Neural progenitor cell (in vitro differentiated cells): Measurements from ENCODE around the gene NXN. TPM values are rescaled to one million over a fixed set of nuclear protein-coding genes. Genes with fewer than 3 reads are reported as not detected.

Source experiments
- DNase-seq: peaks from one replicate; pipeline ENCODE4 v3.0.0-alpha.2; 2016; ENCODE audit warnings: low spot score
- H2AFZ ChIP-seq: fragments of 200-600 bp; sonication (generic); replicated peaks from 2 replicates; pipeline ENCODE4 v1.6.1; 2016; ENCODE audit warnings: antibody characterized with exemption
- H3F3A ChIP-seq: fragments of 200-600 bp; sonication (generic); 2 replicates; pipeline ENCODE4 v1.6.1; 2016; ENCODE audit warnings: antibody characterized with exemption, low read depth
- H3K27ac ChIP-seq: fragments of 200-600 bp; sonication (generic); 2 replicates; pipeline ENCODE4 v1.5.1; 2016; ENCODE audit warnings: mild to moderate bottlenecking
- H3K27me3 ChIP-seq: fragments of 200-600 bp; sonication (generic); 2 replicates; pipeline ENCODE4 v1.6.1; 2016; ENCODE audit warnings: mild to moderate bottlenecking, moderate library complexity
- H3K36me3 ChIP-seq: fragments of 200-600 bp; sonication (generic); 2 replicates; pipeline ENCODE4 v1.5.1; 2016
- H3K4me1 ChIP-seq: fragments of 200-600 bp; sonication (generic); 2 replicates; pipeline ENCODE4 v1.6.1; 2016; ENCODE audit warnings: mixed run types
- H3K4me2 ChIP-seq: fragments of 200-600 bp; sonication (generic); 2 replicates; pipeline ENCODE4 v1.6.1; 2016
- H3K4me3 ChIP-seq: fragments of 200-600 bp; sonication (generic); 2 replicates; pipeline ENCODE4 v1.5.1; 2016
- H3K79me2 ChIP-seq: fragments of 200-600 bp; sonication (generic); 2 replicates; pipeline ENCODE4 v1.6.1; 2016; ENCODE audit warnings: low read depth
- H3K9ac ChIP-seq: fragments of 200-600 bp; sonication (generic); 2 replicates; pipeline ENCODE4 v1.6.1; 2016
- H3K9me3 ChIP-seq: fragments of 200-600 bp; sonication (generic); 2 replicates; pipeline ENCODE4 v1.5.1; 2016; ENCODE audit warnings: low read depth
- H4K20me1 ChIP-seq: fragments of 200-600 bp; sonication (generic); 2 replicates; pipeline ENCODE4 v1.6.1; 2016; ENCODE audit warnings: low read depth
- H3K27ac Mint-ChIP-seq: 3 replicates; pipeline ENCODE4 v1.8.0; 2021; ENCODE audit warnings: mixed read lengths
- H3K27me3 Mint-ChIP-seq: 2 replicates; pipeline ENCODE4 v1.8.0; 2022; ENCODE audit warnings: low read depth, mild to moderate bottlenecking, inconsistent platforms, moderate library complexity, mixed read lengths; ENCODE audit not compliant: insufficient read depth
- H3K36me3 Mint-ChIP-seq: 3 replicates; pipeline ENCODE4 v1.8.0; 2021; ENCODE audit warnings: mixed read lengths
- H3K4me1 Mint-ChIP-seq: 3 replicates; pipeline ENCODE4 v1.8.0; 2021; ENCODE audit warnings: mixed read lengths
- H3K4me3 Mint-ChIP-seq: 3 replicates; pipeline ENCODE4 v1.8.0; 2021; ENCODE audit warnings: mild to moderate bottlenecking, moderate library complexity, mixed read lengths
- H3K9me3 Mint-ChIP-seq: 3 replicates; pipeline ENCODE4 v1.8.0; 2020; ENCODE audit warnings: mixed read lengths
- CTCF ChIP-seq: fragments of 200-600 bp; sonication (generic); IDR thresholded peaks from 2 replicates; pipeline ENCODE4 v1.5.1; 2017; ENCODE audit warnings: antibody characterized with exemption, mild to moderate bottlenecking
- EZH2 ChIP-seq: fragments of 200-600 bp; sonication (generic); IDR thresholded peaks from 2 replicates; pipeline ENCODE4 v1.6.1; 2017; ENCODE audit warnings: antibody characterized with exemption, mild to moderate bottlenecking, moderate library complexity
- EZH2phosphoT487 ChIP-seq: fragments of 200-600 bp; sonication (generic); IDR thresholded peaks from 2 replicates; pipeline ENCODE4 v1.6.1; 2017; ENCODE audit warnings: antibody characterized with exemption
- total RNA-seq: library from RNA; depleted of rRNA; stranded (reverse); fragments of >200 nt; gene quantifications from 2 replicates; pipeline ENCODE4 v1.2.3, GENCODE V29; 2015; ENCODE audit warnings: low replicate concordance

Gene NXN
- total RNA-seq, 1 donor from 2014 or later: 35.9 TPM

GRCh38 chr17:801660-802059 is 177.9 kb downstream of the NXN start:
- peaks cover 11% of the 10 kb centered on the region for H3K36me3 Mint-ChIP-seq

GRCh38 chr17:800446-801242 is 178.9 kb downstream of the NXN start:
- Mint-ChIP-seq H3K4me1 (peaks cover 29% of the 10 kb centered on the region), H3K9me3 (no peaks in the 10 kb centered on the region), H3K27me3 (peaks cover 3% of the 10 kb centered on the region), H3K4me3 (no peak overlapping the region), H3K36me3 (peaks cover 13% of the 10 kb centered on the region), H3K27ac (no peak overlapping the region)
- no peak overlapping the region for H3K4me2 ChIP-seq
- H3K36me3 ChIP-seq: no peaks in the 10 kb centered on the region
- no peak for DNase-seq
- no peak overlapping the region for H3K27ac ChIP-seq
- no peaks in the 10 kb centered on the region for H3K27me3 ChIP-seq
- H3K4me3 ChIP-seq: no peak overlapping the region
- H3K79me2 ChIP-seq: no peaks in the 10 kb centered on the region
- H2AFZ ChIP-seq: no peak overlapping the region
- H3K9ac ChIP-seq: no peak overlapping the region
- H3K9me3 ChIP-seq: no peaks in the 10 kb centered on the region
- H4K20me1 ChIP-seq: peaks cover 20% of the 10 kb centered on the region
- peaks cover 3% of the 10 kb centered on the region for H3F3A ChIP-seq
- H3K4me1 ChIP-seq: peaks cover 11% of the 10 kb centered on the region
- no peak for TF ChIP-seq EZH2phosphoT487
- no peak for TF ChIP-seq CTCF
- no peak for TF ChIP-seq EZH2

More at GRCh38 chr17:801660-802059, 177.9 kb downstream of the NXN start:
- no peak for TF ChIP-seq EZH2phosphoT487
- TF ChIP-seq EZH2: no peak
- TF ChIP-seq CTCF: no peak
- Histone ChIP-seq H4K20me1 (peaks cover 20% of the 10 kb centered on the region), H2AFZ (no peak overlapping the region), H3K36me3 (no peaks in the 10 kb centered on the region), H3K9ac (no peak overlapping the region), H3K27ac (no peak overlapping the region), H3K27me3 (no peaks in the 10 kb centered on the region), H3F3A (peaks cover 3% of the 10 kb centered on the region), H3K9me3 (no peaks in the 10 kb centered on the region), H3K79me2 (no peaks in the 10 kb centered on the region), H3K4me1 (peaks cover 11% of the 10 kb centered on the region), H3K4me2 (no peak overlapping the region), H3K4me3 (no peak overlapping the region)
- no peaks in the 10 kb centered on the region for H3K9me3 Mint-ChIP-seq
- no peak overlapping the region for H3K4me3 Mint-ChIP-seq
- peaks cover 32% of the 10 kb centered on the region for H3K4me1 Mint-ChIP-seq
- peak overlapping the region; percentile 46 for H3K27ac Mint-ChIP-seq
- DNase-seq: no peak
- H3K27me3 Mint-ChIP-seq: peaks cover 4% of the 10 kb centered on the region

- no peak for DNase-seq
- H3K36me3 ChIP-seq: no peaks in the 10 kb centered on the region
- H3K27ac Mint-ChIP-seq: no peak overlapping the region
Measured at GRCh38 chr17:799261-799660, 180.3 kb downstream of the NXN start.

GRCh38 chr17:798246-798645 is 181.3 kb downstream of the NXN start:
- H3K27ac ChIP-seq: no peak overlapping the region
- peaks cover 7% of the 10 kb centered on the region for H3F3A ChIP-seq
- H3K9me3 Mint-ChIP-seq: no peaks in the 10 kb centered on the region
- peaks cover 16% of the 10 kb centered on the region for H3K36me3 Mint-ChIP-seq
- peaks cover 3% of the 10 kb centered on the region for H4K20me1 ChIP-seq
- H3K4me1 ChIP-seq: peaks cover 6% of the 10 kb centered on the region
- no peak overlapping the region for H3K27ac Mint-ChIP-seq
- H3K9me3 ChIP-seq: no peaks in the 10 kb centered on the region
- H3K27me3 ChIP-seq: no peaks in the 10 kb centered on the region
- TF ChIP-seq EZH2 (no peak), EZH2phosphoT487 (no peak), CTCF (no peak)
- DNase-seq: no peak
- H3K4me3 Mint-ChIP-seq: no peak overlapping the region
- no peak overlapping the region for H3K4me3 ChIP-seq
- H2AFZ ChIP-seq: no peak overlapping the region
- no peak overlapping the region for H3K4me2 ChIP-seq
- no peak overlapping the region for H3K9ac ChIP-seq
- H3K79me2 ChIP-seq: no peaks in the 10 kb centered on the region
- H3K4me1 Mint-ChIP-seq: peaks cover 29% of the 10 kb centered on the region
- no peaks in the 10 kb centered on the region for H3K36me3 ChIP-seq
- H3K27me3 Mint-ChIP-seq: peaks cover 6% of the 10 kb centered on the region

More at GRCh38 chr17:799261-799660, 180.3 kb downstream of the NXN start:
- Histone ChIP-seq H3K4me3 (no peak overlapping the region), H3K27ac (no peak overlapping the region), H3K9ac (no peak overlapping the region), H2AFZ (no peak overlapping the region), H3K9me3 (no peaks in the 10 kb centered on the region), H3K4me2 (no peak overlapping the region), H4K20me1 (peaks cover 10% of the 10 kb centered on the region), H3K27me3 (no peaks in the 10 kb centered on the region), H3F3A (peaks cover 8% of the 10 kb centered on the region), H3K79me2 (no peaks in the 10 kb centered on the region), H3K4me1 (peaks cover 7% of the 10 kb centered on the region)
- peaks cover 16% of the 10 kb centered on the region for H3K36me3 Mint-ChIP-seq
- peaks cover 7% of the 10 kb centered on the region for H3K27me3 Mint-ChIP-seq
- no peaks in the 10 kb centered on the region for H3K9me3 Mint-ChIP-seq
- no peak overlapping the region for H3K4me3 Mint-ChIP-seq
- peaks cover 34% of the 10 kb centered on the region for H3K4me1 Mint-ChIP-seq
- no peak for TF ChIP-seq EZH2phosphoT487
